ENCODE data around the gene MVB12B. TPM values are rescaled to one million over a fixed set of nuclear protein-coding genes. Genes with fewer than 3 reads are reported as not detected.
A peak's percentile ranks its signal among the peaks of the same experiment; 100 is the strongest.

The MVB12B gene
- total and polyA plus RNA-seq, 2 donors = 4.4 to 11.5 TPM

DNA sequence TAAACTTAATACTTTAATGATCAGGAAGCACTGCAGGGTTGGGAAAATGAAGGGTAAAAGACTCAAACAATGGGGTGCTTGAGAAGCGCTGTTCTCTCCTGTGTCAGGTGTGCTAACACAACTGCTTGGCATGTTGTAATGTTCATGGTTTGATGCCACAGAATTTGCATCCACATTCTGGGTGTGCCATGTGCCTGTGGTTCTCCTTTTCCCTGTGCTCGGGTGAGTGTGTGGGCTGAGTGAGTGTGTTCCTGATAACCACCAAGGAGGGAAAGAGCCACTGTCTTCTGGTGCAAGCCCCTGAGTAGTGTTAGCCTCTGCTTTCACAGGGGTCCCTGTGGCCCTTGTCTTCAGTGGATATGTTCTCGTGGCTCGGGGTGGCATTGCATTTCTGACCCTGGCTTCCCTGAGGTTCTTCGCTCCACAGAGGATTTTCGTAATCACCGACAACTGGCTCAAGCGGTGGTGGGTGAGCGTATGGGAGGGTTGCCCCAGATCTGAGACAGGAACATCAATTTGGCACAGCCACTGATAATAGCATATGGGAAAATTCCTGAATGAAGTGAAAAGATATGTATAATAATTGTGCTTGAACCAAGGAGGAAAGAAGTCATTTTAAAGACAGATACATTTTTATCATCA lies 102.0 kb downstream of the MVB12B start:
- H3K27ac ChIP-seq (ENCODE audit: low read depth in 1 of 2, low read length in 1 of 2) = no peak overlapping the region
- H3K27me3 ChIP-seq (ENCODE audit: control insufficient read depth in 2 of 2, insufficient read depth in 1 of 2, low read length in 1 of 2) = no peaks in the 10 kb centered on the region
- DNase-seq (ENCODE audit: low read depth in 6 of 9, low spot score in 9 of 9) = no peak
- no peaks in the 10 kb centered on the region for H3K9me3 ChIP-seq (ENCODE audit: control insufficient read depth in 2 of 2, insufficient read depth in 1 of 2, low read length in 1 of 2)
- WGBS = 95% methylated on average over 9 of the region's 9 CpGs
- H3K36me3 ChIP-seq (ENCODE audit: control insufficient read depth in 2 of 2, insufficient read depth in 2 of 2, low read length in 1 of 2) = peaks cover 0 to 11% of the 10 kb centered on the region in 2 donors
- no peak overlapping the region for H3K4me3 ChIP-seq (ENCODE audit: low read length in 2 of 2)
- peaks cover under 1 to 20% of the 10 kb centered on the region in 2 donors for H3K4me1 ChIP-seq (ENCODE audit: control insufficient read depth in 2 of 2, insufficient read depth in 2 of 2, low read length in 2 of 2)

DNA sequence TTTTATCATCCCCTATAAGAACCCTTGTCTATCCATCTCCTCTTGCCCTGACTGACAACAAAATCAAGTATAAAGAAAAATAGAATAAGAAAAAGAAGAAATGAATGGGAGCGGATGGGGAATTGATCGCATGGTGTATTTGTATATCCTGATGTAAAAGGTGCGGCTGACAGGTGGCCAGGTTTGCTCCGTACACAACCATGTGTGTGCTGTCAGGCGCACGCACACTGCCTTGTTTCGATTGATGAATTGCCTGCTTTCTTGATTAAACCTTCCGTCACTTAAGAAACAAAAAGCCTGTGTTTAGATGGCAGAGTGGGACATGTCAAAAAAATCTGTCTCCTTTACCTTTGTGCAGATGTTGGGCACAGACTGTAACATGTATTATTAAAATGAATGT lies 102.6 kb downstream of the MVB12B start:
- H3K9me3 ChIP-seq (ENCODE audit: control insufficient read depth in 2 of 2, insufficient read depth in 1 of 2, low read length in 1 of 2) = no peaks in the 10 kb centered on the region

DNA sequence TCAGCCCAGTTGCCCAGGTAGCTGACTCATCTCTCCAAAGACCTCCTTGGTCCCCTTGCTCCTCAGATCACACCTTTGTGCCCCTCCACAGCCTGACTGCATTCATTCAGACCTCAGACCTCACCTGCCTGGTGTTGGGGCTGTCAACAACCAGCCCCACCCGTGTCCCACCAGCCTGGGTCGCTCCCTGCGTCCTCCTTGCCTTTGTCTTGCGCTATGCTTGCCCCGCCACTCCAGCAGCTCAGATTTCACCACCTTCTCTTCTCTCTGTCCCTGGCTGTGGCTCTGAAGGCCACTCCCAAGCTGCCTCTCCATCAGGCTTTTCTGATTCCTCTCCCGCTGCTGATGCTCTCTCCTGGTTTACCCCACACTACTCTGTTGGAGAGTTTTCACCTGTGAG lies 103.5 kb downstream of the MVB12B start:
- Histone ChIP-seq H3K4me3 (ENCODE audit: low read length in 2 of 2) (no peak overlapping the region), H3K27ac (ENCODE audit: low read depth in 1 of 2, low read length in 1 of 2) (peak overlapping the region in 1 of 2 donors; percentile 8), H3K9me3 (ENCODE audit: control insufficient read depth in 2 of 2, insufficient read depth in 1 of 2, low read length in 1 of 2) (no peaks in the 10 kb centered on the region), H3K4me1 (ENCODE audit: control insufficient read depth in 2 of 2, insufficient read depth in 2 of 2, low read length in 2 of 2) (peaks cover 0 to 12% of the 10 kb centered on the region in 2 donors), H3K27me3 (ENCODE audit: control insufficient read depth in 2 of 2, insufficient read depth in 1 of 2, low read length in 1 of 2) (no peaks in the 10 kb centered on the region), H3K36me3 (ENCODE audit: control insufficient read depth in 2 of 2, insufficient read depth in 2 of 2, low read length in 1 of 2) (peaks cover 0 to 12% of the 10 kb centered on the region in 2 donors)
- WGBS = 97% methylated on average over 6 of the region's 6 CpGs
- no peak for DNase-seq (ENCODE audit: low read depth in 6 of 9, low spot score in 9 of 9)

More for the DNA sequence above, 102.6 kb downstream of the MVB12B start:
- Histone ChIP-seq H3K4me1 (ENCODE audit: control insufficient read depth in 2 of 2, insufficient read depth in 2 of 2, low read length in 2 of 2) (peaks cover 0 to 15% of the 10 kb centered on the region in 2 donors), H3K4me3 (ENCODE audit: low read length in 2 of 2) (no peak overlapping the region), H3K36me3 (ENCODE audit: control insufficient read depth in 2 of 2, insufficient read depth in 2 of 2, low read length in 1 of 2) (peaks cover 0 to 12% of the 10 kb centered on the region in 2 donors), H3K27ac (ENCODE audit: low read depth in 1 of 2, low read length in 1 of 2) (no peak overlapping the region), H3K27me3 (ENCODE audit: control insufficient read depth in 2 of 2, insufficient read depth in 1 of 2, low read length in 1 of 2) (no peaks in the 10 kb centered on the region)
- 98% methylated on average over 8 of the region's 8 CpGs for WGBS
- no peak for DNase-seq (ENCODE audit: low read depth in 6 of 9, low spot score in 9 of 9)

GRCh38 chr9:126431077-126431742 lies 104.6 kb downstream of the MVB12B start:
- 88% methylated on average over 11 of the region's 11 CpGs for WGBS
- no peak for DNase-seq (ENCODE audit: low read depth in 6 of 9, low spot score in 9 of 9)
- H3K9me3 ChIP-seq (ENCODE audit: control insufficient read depth in 2 of 2, insufficient read depth in 1 of 2, low read length in 1 of 2) = no peaks in the 10 kb centered on the region
- no peak overlapping the region for H3K4me3 ChIP-seq (ENCODE audit: low read length in 2 of 2)
- peaks cover 0 to 12% of the 10 kb centered on the region in 2 donors for H3K4me1 ChIP-seq (ENCODE audit: control insufficient read depth in 2 of 2, insufficient read depth in 2 of 2, low read length in 2 of 2)
- H3K27me3 ChIP-seq (ENCODE audit: control insufficient read depth in 2 of 2, insufficient read depth in 1 of 2, low read length in 1 of 2) = no peaks in the 10 kb centered on the region
- peaks cover 0 to 12% of the 10 kb centered on the region in 2 donors for H3K36me3 ChIP-seq (ENCODE audit: control insufficient read depth in 2 of 2, insufficient read depth in 2 of 2, low read length in 1 of 2)
- no peak overlapping the region for H3K27ac ChIP-seq (ENCODE audit: low read depth in 1 of 2, low read length in 1 of 2)

DNA sequence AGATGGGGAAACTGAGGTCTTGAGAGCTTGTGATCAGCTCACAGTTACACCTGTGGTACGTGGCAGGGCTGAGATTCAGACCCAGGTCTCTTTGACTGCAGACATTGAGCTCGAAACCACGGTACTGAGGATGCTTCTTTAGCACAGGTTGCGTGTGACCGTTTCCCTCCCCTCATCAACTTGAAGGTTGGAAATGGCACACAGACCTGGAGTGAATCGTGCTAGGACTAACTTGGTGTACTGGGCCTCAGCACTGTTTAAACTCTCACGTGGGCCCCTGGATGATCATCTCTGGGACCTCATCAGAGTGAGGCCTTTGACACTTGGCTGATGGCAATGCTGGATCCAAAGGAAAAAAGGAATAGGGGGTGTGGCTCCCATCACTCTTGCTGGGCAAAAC lies 106.0 kb downstream of the MVB12B start:
- no peak overlapping the region for H3K4me3 ChIP-seq (ENCODE audit: low read length in 2 of 2)
- H3K4me1 ChIP-seq (ENCODE audit: control insufficient read depth in 2 of 2, insufficient read depth in 2 of 2, low read length in 2 of 2) = peaks cover 0 to 8% of the 10 kb centered on the region in 2 donors
- no peak for DNase-seq (ENCODE audit: low read depth in 6 of 9, low spot score in 9 of 9)
- H3K27ac ChIP-seq (ENCODE audit: low read depth in 1 of 2, low read length in 1 of 2) = no peak overlapping the region
- H3K9me3 ChIP-seq (ENCODE audit: control insufficient read depth in 2 of 2, insufficient read depth in 1 of 2, low read length in 1 of 2) = no peaks in the 10 kb centered on the region
- WGBS = 98% methylated on average over 7 of the region's 7 CpGs
- no peaks in the 10 kb centered on the region for H3K27me3 ChIP-seq (ENCODE audit: control insufficient read depth in 2 of 2, insufficient read depth in 1 of 2, low read length in 1 of 2)
- peaks cover 0 to 12% of the 10 kb centered on the region in 2 donors for H3K36me3 ChIP-seq (ENCODE audit: control insufficient read depth in 2 of 2, insufficient read depth in 2 of 2, low read length in 1 of 2)

DNA sequence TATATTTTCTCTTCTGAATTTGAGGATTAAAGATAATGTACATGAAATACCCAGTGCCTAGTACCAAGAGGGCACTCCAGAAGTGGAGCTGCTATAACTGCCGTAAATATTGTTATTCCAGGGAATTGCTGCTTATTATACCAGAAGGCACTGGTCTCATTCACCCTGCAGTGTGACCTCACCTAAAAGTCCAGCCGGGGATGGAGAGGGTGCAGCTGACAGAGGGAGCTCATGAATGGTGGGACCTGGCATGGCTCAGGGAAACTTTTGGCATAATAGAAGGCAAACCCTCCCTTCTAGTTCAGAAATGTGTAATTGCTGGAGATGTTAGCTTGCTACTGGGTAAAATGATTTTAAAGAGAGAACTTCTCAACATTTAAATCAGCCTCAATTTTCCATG lies 108.5 kb downstream of the MVB12B start:
- WGBS = 49% methylated on average over 2 of the region's 2 CpGs
- Histone ChIP-seq H3K27me3 (ENCODE audit: control insufficient read depth in 2 of 2, insufficient read depth in 1 of 2, low read length in 1 of 2) (no peaks in the 10 kb centered on the region), H3K4me1 (ENCODE audit: control insufficient read depth in 2 of 2, insufficient read depth in 2 of 2, low read length in 2 of 2) (peaks cover 3 to 7% of the 10 kb centered on the region in 2 donors), H3K36me3 (ENCODE audit: control insufficient read depth in 2 of 2, insufficient read depth in 2 of 2, low read length in 1 of 2) (peaks cover 0 to 12% of the 10 kb centered on the region in 2 donors), H3K27ac (ENCODE audit: low read depth in 1 of 2, low read length in 1 of 2) (no peak overlapping the region), H3K4me3 (ENCODE audit: low read length in 2 of 2) (no peak overlapping the region), H3K9me3 (ENCODE audit: control insufficient read depth in 2 of 2, insufficient read depth in 1 of 2, low read length in 1 of 2) (no peaks in the 10 kb centered on the region)
- no peak for DNase-seq (ENCODE audit: low read depth in 6 of 9, low spot score in 9 of 9)

GRCh38 chr9:126435626-126436025 lies 109.0 kb downstream of the MVB12B start:
- no peak for DNase-seq (ENCODE audit: low read depth in 6 of 9, low spot score in 9 of 9)
- no peaks in the 10 kb centered on the region for H3K27me3 ChIP-seq (ENCODE audit: control insufficient read depth in 2 of 2, insufficient read depth in 1 of 2, low read length in 1 of 2)
- H3K4me3 ChIP-seq (ENCODE audit: low read length in 2 of 2) = no peak overlapping the region
- peaks cover 0 to 9% of the 10 kb centered on the region in 2 donors for H3K36me3 ChIP-seq (ENCODE audit: control insufficient read depth in 2 of 2, insufficient read depth in 2 of 2, low read length in 1 of 2)
- H3K4me1 ChIP-seq (ENCODE audit: control insufficient read depth in 2 of 2, insufficient read depth in 2 of 2, low read length in 2 of 2) = peaks cover 7 to 9% of the 10 kb centered on the region in 2 donors
- H3K27ac ChIP-seq (ENCODE audit: low read depth in 1 of 2, low read length in 1 of 2) = no peak overlapping the region
- 97% methylated on average over 8 of the region's 8 CpGs for WGBS
- H3K9me3 ChIP-seq (ENCODE audit: control insufficient read depth in 2 of 2, insufficient read depth in 1 of 2, low read length in 1 of 2) = no peaks in the 10 kb centered on the region

DNA sequence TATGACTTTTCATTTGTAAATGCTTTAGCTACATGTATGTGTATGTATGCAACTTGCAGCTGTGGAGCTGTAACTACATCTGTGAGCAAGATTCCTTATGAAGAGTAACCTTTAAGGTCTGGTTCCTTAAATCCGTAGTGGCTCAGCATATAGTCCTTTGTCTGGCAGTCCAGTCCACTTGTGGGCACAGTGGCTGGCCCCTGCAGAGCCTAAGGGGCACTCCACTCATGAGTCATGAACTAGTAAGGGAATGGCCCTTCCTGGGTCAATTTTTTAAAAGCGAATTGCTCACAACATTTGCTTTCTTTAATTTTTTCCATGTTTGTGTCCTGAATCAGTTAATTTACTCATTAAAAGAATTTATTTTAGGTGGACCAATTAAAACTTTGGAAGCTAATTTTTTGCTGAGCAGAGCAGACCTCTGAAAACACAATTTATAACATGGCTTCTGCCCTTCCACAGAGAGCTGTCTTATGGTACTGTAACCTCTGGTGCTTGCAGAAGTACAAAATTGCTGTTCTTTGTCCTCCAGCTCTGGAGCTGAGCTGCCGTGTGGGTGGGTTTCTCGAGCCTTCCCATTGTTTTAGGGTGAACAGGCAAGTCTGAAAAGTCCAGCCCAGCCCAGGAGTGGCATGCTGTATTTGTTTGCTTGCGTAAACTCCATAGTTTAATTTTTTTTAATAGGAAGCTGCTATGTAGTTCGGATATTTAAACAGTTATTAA lies 110.1 kb downstream of the MVB12B start:
- peaks cover 5 to 7% of the 10 kb centered on the region in 2 donors for H3K4me1 ChIP-seq (ENCODE audit: control insufficient read depth in 2 of 2, insufficient read depth in 2 of 2, low read length in 2 of 2)

DNA sequence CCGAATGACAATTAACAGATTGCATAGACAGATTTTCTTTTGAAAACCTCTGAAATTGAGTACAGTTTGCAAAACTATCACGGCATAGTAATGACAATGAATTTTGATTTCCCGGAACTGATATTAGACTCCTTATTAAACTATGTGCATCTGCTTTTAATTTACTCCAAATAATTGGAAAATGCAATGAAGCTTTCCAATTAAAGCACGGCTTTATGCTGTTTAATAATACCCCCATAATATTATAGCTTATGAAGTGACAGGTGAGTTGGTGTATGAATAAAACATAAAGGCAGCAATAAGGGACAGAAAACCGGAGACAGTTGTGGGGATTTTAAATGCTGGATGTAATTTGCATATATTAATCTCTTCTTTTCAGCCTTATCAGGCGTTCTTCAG lies 110.6 kb downstream of the MVB12B start:
- no peak overlapping the region for H3K4me3 ChIP-seq (ENCODE audit: low read length in 2 of 2)
- peaks cover 5 to 7% of the 10 kb centered on the region in 2 donors for H3K4me1 ChIP-seq (ENCODE audit: control insufficient read depth in 2 of 2, insufficient read depth in 2 of 2, low read length in 2 of 2)
- H3K9me3 ChIP-seq (ENCODE audit: control insufficient read depth in 2 of 2, insufficient read depth in 1 of 2, low read length in 1 of 2) = no peaks in the 10 kb centered on the region
- H3K27me3 ChIP-seq (ENCODE audit: control insufficient read depth in 2 of 2, insufficient read depth in 1 of 2, low read length in 1 of 2) = no peaks in the 10 kb centered on the region
- no peak for DNase-seq (ENCODE audit: low read depth in 6 of 9, low spot score in 9 of 9)
- H3K27ac ChIP-seq (ENCODE audit: low read depth in 1 of 2, low read length in 1 of 2) = no peak overlapping the region
- WGBS = 97% methylated on average over 6 of the region's 6 CpGs
- peaks cover 0 to 8% of the 10 kb centered on the region in 2 donors for H3K36me3 ChIP-seq (ENCODE audit: control insufficient read depth in 2 of 2, insufficient read depth in 2 of 2, low read length in 1 of 2)

More for the DNA sequence above, 110.1 kb downstream of the MVB12B start:
- peaks cover 0 to 8% of the 10 kb centered on the region in 2 donors for H3K36me3 ChIP-seq (ENCODE audit: control insufficient read depth in 2 of 2, insufficient read depth in 2 of 2, low read length in 1 of 2)
- H3K27me3 ChIP-seq (ENCODE audit: control insufficient read depth in 2 of 2, insufficient read depth in 1 of 2, low read length in 1 of 2) = no peaks in the 10 kb centered on the region
- DNase-seq (ENCODE audit: low read depth in 6 of 9, low spot score in 9 of 9) = no peak
- WGBS = 96% methylated on average over 6 of the region's 6 CpGs
- H3K27ac ChIP-seq (ENCODE audit: low read depth in 1 of 2, low read length in 1 of 2) = no peak overlapping the region
- H3K4me3 ChIP-seq (ENCODE audit: low read length in 2 of 2) = no peak overlapping the region
- no peaks in the 10 kb centered on the region for H3K9me3 ChIP-seq (ENCODE audit: control insufficient read depth in 2 of 2, insufficient read depth in 1 of 2, low read length in 1 of 2)

All from thymus (tissue), 11 donors.